Measurements from ENCODE around the gene TASOR2.

- TF ChIP-seq GATA3 (IDR thresholded peaks at IDR 0.05; ENCODE audit: low read depth, low read length) (no peak), GATA2 (IDR thresholded peaks at IDR 0.05; ENCODE audit: low read depth, low read length) (no peak)
Measured at GRCh38 chr10:5697342-5697741, 12.7 kb downstream of the TASOR2 start.

Data from SH-SY5Y (cell line).